Transverse colon (tissue), 4 donors: ENCODE results near the gene VAMP8. TPM values are rescaled to one million over a fixed set of nuclear protein-coding genes. Genes with fewer than 3 reads are reported as not detected.

Experiments
- DNase-seq: peaks from one replicate; pipeline ENCODE4 v3.0.0-alpha.2; 2019
- H3K27ac ChIP-seq, 4 donors: fragments of 200-600 bp; sonication (generic); 2 replicates each; pipeline ENCODE4 v1.5.1; 2016 to 2018; ENCODE audit warnings: inconsistent platforms in 4 of 4
- H3K27me3 ChIP-seq: fragments of 200-600 bp; sonication (generic); 2 replicates; pipeline ENCODE4 v1.5.1; 2017; ENCODE audit warnings: inconsistent platforms
- H3K36me3 ChIP-seq, 4 donors: fragments of 200-600 bp; sonication (generic); 2 replicates each; pipeline ENCODE4 v1.5.1; 2017 to 2019; ENCODE audit warnings: inconsistent platforms in 4 of 4
- H3K4me1 ChIP-seq, 4 donors: fragments of 200-600 bp; sonication (generic); 2 replicates each; pipeline ENCODE4 v1.5.1; 2017 to 2020; ENCODE audit warnings: inconsistent platforms in 4 of 4
- H3K4me3 ChIP-seq, 4 donors: fragments of 200-600 bp; sonication (generic); 1 replicate in 1 of 4; 2 replicates in 3 of 4; pipeline versions ENCODE4 v1.5.1 to v1.6.1; 2017 to 2019; ENCODE audit warnings: inconsistent platforms in 4 of 4
- H3K9me3 ChIP-seq, 2 donors: fragments of 200-600 bp; sonication (generic); 2 replicates each; pipeline ENCODE4 v1.5.1; 2017 to 2019; ENCODE audit warnings: inconsistent platforms in 2 of 2
- EP300 ChIP-seq: sonication (generic); formaldehyde crosslinking; IDR thresholded peaks from one replicate; pipeline ENCODE4 v1.6.1; 2017; ENCODE audit warnings: antibody characterized with exemption, low read depth
- POLR2A ChIP-seq: fragments of 450-650 bp; IDR thresholded peaks from one replicate; pipeline ENCODE4 v1.6.1; 2016; ENCODE audit warnings: antibody characterized with exemption, mild to moderate bottlenecking, moderate library complexity
- POLR2AphosphoS5 ChIP-seq, 3 donors: sonication (generic); formaldehyde crosslinking; IDR thresholded peaks; one replicate each; pipeline ENCODE4 v1.6.1; 2016; ENCODE audit warnings: antibody characterized with exemption in 3 of 3
- WGBS, 2 donors: methylation state at CpG; one replicate each; pipeline ENCODE4 v1.1.5; 2018; ENCODE audit warnings: low coverage in 1 of 2; 5-methylcytosine and 5-hydroxymethylcytosine counted together
- in situ Hi-C, 4 donors: fragments of 200-750 bp; cut with MboI; loops; one replicate each; pipeline versions ENCODE4 v1.15.0 to v1.15.1; 2017; ENCODE audit warnings: low sequenced_read_pairs in 3 of 4, low pct_ligation_motif_present in 1 of 4, low pct_unique_long_range_greater_than_20kb in 1 of 4
- intact Hi-C: fragments of 100-400 bp; cut with DNase I; formaldehyde crosslinking; loops from one replicate; pipeline ENCODE4 v1.15.1; 2023; ENCODE audit warnings: low total_unique reads
- total RNA-seq, 4 donors: library from RNA; depleted of rRNA; stranded (reverse); fragments of >200 nt; gene quantifications; one replicate each; pipeline ENCODE4 v1.1.0, GENCODE V29; 2016
- TF ChIP-seq, protein P1 (sequence below), 5 experiments: fragments of 200-600 bp in 3 of 5; fragments of 450-650 bp in 2 of 5; sonication (generic) in 3 of 5; IDR thresholded peaks; 1 replicate in 2 of 5; 2 replicates in 3 of 5; pipeline ENCODE4 v1.5.1; 2016 to 2017; ENCODE audit warnings: antibody characterized with exemption in 5 of 5, inconsistent platforms in 3 of 5, mild to moderate bottlenecking in 2 of 5, moderate library complexity in 1 of 5

Gene VAMP8
- total RNA-seq, 4 donors from 2014 or later: 10.5 to 186 (median 147) TPM

- peak overlapping the region; percentile 86 to 92 (median 90) for H3K27ac ChIP-seq
- TF ChIP-seq, protein P1, sequence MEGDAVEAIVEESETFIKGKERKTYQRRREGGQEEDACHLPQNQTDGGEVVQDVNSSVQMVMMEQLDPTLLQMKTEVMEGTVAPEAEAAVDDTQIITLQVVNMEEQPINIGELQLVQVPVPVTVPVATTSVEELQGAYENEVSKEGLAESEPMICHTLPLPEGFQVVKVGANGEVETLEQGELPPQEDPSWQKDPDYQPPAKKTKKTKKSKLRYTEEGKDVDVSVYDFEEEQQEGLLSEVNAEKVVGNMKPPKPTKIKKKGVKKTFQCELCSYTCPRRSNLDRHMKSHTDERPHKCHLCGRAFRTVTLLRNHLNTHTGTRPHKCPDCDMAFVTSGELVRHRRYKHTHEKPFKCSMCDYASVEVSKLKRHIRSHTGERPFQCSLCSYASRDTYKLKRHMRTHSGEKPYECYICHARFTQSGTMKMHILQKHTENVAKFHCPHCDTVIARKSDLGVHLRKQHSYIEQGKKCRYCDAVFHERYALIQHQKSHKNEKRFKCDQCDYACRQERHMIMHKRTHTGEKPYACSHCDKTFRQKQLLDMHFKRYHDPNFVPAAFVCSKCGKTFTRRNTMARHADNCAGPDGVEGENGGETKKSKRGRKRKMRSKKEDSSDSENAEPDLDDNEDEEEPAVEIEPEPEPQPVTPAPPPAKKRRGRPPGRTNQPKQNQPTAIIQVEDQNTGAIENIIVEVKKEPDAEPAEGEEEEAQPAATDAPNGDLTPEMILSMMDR (IDR thresholded peaks at IDR 0.05): no peak
- TF ChIP-seq POLR2AphosphoS5 (IDR thresholded peaks at IDR 0.05): no peak
- no peak for TF ChIP-seq POLR2A
- no peak for TF ChIP-seq EP300
- peak overlapping the region; percentile 17 to 83 (median 76) for H3K4me3 ChIP-seq
- 5% methylated on average over 14 of the region's 14 CpGs; no CpG with 5 or more reads in 1 of the 2 donors for WGBS, 2 donors
- H3K27me3 ChIP-seq: no peaks in the 10 kb centered on the region
- no peak for DNase-seq
- H3K36me3 ChIP-seq: no peaks in the 10 kb centered on the region
- in situ Hi-C loops (no loop called here), intact Hi-C loops (no loop called here)
- H3K9me3 ChIP-seq: no peaks in the 10 kb centered on the region
- peaks cover 9 to 28% (median 13%) of the 10 kb centered on the region in 4 donors for H3K4me1 ChIP-seq
Observed at GRCh38 chr2:85560812-85561279, 16.5 kb upstream of the VAMP8 start.

- Histone ChIP-seq H3K36me3 (no peaks in the 10 kb centered on the region), H3K4me3 (peak within 1 kb of the TSS; percentile 17 to 83 (median 76)), H3K9me3 (no peaks in the 10 kb centered on the region), H3K27me3 (no peaks in the 10 kb centered on the region), H3K27ac (peak within 1 kb of the TSS; percentile 86 to 92 (median 90)), H3K4me1 (peaks cover 9 to 28% (median 13%) of the 10 kb centered on the region in 4 donors)
- TF ChIP-seq, protein P1 (IDR thresholded peaks at IDR 0.05): peak in 2 of 5 experiments; percentile 21 to 31
- TF ChIP-seq POLR2AphosphoS5 (IDR thresholded peaks at IDR 0.05): peak; percentile 86 to 95 (median 92)
- no peak for TF ChIP-seq EP300
- peak; percentile 93 for TF ChIP-seq POLR2A
- intact Hi-C loops (no loop called here), in situ Hi-C loops (no loop called here)
- 5% methylated on average over 51 of the region's 64 CpGs; no CpG with 5 or more reads in 1 of the 2 donors for WGBS, 2 donors
- DNase-seq: peak; percentile 97
Observed at GRCh38 chr2:85561280-85562212, 15.8 kb upstream of the VAMP8 start, which contains the start of gene GGCX. TSS of gene GGCX (minus strand) at chr2:85561493. CDS start at chr2:85561428, 65 bp downstream.

DNA sequence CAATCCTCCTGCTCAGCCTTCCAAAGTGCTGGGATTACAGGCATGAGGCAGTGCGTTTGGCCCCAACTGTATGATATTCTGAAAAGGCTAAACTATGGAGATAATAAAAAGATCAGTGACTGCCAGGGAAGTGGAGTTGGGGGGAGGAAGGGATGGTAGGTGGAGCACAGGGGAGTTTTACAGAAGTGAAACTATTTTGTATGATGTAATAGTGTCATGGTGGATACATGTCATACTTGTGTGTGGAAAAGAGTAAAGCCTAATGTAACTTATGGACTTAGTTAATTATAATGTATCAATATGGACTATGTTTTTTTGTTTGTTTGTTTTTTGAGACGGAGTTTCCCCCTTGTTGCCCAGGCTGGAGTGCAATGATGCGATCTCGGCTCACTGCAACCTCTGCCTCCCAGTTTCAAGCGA lies 13.2 kb upstream of the VAMP8 start:
- no peak for TF ChIP-seq POLR2AphosphoS5 (IDR thresholded peaks at IDR 0.05)
- TF ChIP-seq POLR2A: no peak
- TF ChIP-seq, protein P1 (IDR thresholded peaks at IDR 0.05): no peak
- no peak for TF ChIP-seq EP300
- 74 to 92% methylated on average over 4 to 5 of the region's 5 CpGs for WGBS, 2 donors
- no peak overlapping the region for H3K27ac ChIP-seq

DNA sequence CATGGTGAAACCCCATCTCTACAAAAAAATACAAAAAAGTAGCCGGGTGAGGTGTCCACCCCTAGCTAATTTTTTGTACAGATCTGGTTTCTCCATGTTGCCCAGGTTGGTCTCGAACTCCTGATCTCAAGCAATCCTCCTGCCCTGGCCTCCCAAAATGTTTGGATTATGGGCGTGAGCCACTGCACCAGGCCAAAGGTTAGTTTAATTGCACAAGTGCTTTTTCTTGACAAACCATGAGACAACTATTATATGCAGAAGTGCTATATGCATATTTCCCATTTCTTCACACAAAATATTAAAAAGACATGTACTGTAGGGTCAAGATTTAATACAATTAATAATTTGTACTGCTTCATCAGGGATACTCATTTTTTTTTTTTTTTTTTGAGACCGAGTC lies 11.1 kb upstream of the VAMP8 start:
- TF ChIP-seq, protein P1 (IDR thresholded peaks at IDR 0.05): no peak
- TF ChIP-seq POLR2AphosphoS5 (IDR thresholded peaks at IDR 0.05) (no peak), EP300 (no peak), POLR2A (no peak)
- no peaks in the 10 kb centered on the region for H3K9me3 ChIP-seq
- H3K27me3 ChIP-seq: no peaks in the 10 kb centered on the region
- in situ Hi-C loops (no loop called here), intact Hi-C loops (no loop called here)
- no peak overlapping the region for H3K4me3 ChIP-seq
- H3K27ac ChIP-seq: no peak overlapping the region
- peaks cover 0 to 6% (median 4%) of the 10 kb centered on the region in 4 donors for H3K4me1 ChIP-seq
- WGBS, 2 donors: 78 to 80% methylated on average over 3 to 4 of the region's 4 CpGs
- no peaks in the 10 kb centered on the region for H3K36me3 ChIP-seq
- DNase-seq: no peak

More for the DNA sequence above, 13.2 kb upstream of the VAMP8 start:
- H3K4me1 ChIP-seq: peaks cover 9 to 23% (median 13%) of the 10 kb centered on the region in 4 donors
- H3K4me3 ChIP-seq: no peak overlapping the region
- no peaks in the 10 kb centered on the region for H3K36me3 ChIP-seq
- DNase-seq: no peak
- intact Hi-C loops (no loop called here), in situ Hi-C loops (no loop called here)
- H3K27me3 ChIP-seq: no peaks in the 10 kb centered on the region
- H3K9me3 ChIP-seq: no peaks in the 10 kb centered on the region
